Stimulated activated CD4-positive, alpha-beta T cell treated with anti-CD3 and anti-CD28 coated beads, TNF-alpha, amount 100 ng/mL, for 4 hours (primary cell): ENCODE measurements around the gene PARVA.

ENCODE experiments used
- DNase-seq, 3 experiments: peaks; one replicate each; pipeline ENCODE4 v3.0.0-alpha.2; 2020; ENCODE audit warnings: low read depth in 3 of 3

The PARVA gene

DNA sequence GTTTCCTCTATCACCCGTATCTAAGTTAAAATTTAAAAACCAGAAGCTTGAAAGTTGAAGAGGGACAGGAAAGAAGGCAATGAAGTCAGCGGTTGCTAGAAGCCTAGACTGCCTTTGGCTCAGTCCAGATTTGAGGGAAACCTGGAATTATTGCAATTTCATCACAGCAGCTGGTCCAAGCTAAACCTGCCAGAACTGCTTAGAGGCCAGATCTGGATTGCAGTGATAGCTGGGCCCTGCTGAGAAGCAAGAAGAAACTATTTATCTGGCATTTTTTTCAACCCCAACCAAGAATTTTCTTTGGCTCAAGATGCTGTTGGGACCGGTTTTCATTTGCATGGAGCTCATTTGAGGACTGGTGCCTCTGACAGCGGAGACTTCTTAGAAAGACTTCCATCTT is 175.3 kb downstream of the PARVA start:
- DNase-seq, result no peak

DNA sequence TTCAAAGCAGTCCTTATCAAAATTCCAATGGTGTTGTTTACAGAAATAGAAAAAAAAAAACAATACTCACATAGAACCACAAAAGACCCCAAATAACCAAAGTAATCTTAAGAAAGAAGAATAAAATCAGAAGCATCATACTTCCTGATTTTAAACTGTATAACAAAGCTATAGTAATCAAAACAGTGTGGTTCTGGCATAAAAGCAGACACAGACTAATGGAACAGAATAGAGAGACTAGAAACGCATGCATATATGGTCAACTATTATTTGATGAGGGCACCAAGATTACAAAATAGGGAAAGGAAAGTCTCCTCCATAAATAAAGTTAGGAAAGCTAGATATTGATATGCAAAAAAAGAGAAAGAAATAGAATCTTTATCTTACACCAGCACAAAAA is 176.8 kb downstream of the PARVA start:
- no peak for DNase-seq

DNA sequence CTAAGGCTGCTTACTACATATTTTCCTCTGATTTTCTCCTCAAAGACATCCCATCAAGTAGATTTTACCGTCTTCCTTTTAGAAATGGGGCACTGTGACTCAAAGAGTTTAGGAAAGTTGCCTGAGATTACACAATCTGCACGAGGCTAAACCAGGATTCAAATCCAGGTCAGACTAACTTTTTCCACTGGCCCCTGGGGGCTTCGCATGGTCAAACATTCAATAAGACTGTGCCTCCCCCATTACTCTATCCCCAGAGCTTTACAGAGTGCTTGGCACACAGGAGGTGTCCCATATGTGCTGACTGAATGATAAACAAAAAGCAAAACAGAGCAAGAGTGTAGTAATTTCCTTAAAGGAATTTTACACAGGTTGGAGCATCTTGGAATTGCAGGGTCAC is 178.8 kb downstream of the PARVA start:
- no peak for DNase-seq

DNA sequence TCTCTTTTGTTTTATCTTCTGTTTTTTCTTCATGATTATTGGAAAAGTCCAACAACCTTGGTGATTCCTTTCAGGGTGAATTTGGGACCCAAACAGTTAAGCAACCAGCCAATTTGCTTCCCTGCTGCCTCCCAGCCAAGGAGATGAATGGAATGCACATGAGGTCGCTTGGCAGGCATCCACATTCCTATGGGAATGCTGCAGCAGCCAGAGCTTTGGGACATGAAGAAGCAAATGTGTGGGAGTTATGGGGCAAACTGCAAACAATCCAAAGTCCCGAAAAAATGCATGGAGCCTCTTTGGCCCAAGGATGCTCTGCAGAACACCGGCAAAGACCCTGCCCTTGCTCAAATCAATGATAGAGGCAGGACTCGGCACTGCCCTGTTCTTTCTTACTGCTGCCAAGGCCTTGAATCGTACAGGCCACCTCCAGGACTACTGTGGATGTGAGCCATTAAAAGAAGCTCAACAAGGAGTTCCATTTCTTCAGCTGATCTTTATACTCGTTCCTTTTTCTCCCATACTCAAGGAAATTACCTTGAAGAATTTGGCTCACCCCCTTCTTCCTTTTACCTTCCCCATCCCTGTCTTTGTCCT is 179.5 kb downstream of the PARVA start:
- DNase-seq, result no peak

DNA sequence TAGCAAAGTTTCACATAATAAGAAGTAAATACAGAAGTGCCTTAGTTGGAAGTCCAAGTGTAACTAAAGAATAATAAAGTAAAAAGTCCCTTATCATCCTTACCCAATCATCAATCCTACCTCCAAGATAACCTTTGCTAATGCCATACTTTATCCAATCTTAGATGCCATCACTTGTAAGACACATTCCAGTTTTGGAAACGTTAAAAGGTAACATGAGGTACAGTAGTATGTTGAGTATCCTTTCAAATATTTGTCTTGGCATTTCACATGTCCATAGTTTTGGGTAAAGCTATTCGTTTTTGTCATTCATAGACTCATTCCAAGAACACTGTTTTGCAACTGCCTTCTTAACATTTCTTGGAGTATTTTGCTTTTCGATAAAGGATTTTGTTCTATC is 181.6 kb downstream of the PARVA start:
- no peak for DNase-seq

DNA sequence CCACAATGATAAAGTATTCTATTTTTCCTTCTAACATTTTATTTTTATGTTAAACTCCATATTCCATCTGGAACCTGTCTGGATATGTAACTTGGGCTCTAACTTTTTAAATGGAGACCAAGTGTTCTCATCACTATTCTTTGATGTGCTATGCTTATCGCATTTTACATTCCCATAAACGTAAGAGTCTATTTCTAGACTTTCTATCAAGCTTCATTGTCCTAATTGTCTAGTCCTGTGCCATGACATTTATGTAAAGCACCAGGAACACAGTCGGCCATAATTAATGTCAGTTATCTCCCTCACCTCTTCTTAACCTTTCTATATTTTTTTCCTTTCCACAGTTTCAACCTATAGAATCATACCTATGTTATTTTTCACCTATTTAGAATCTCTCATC is 183.0 kb downstream of the PARVA start:
- no peak for DNase-seq

DNA sequence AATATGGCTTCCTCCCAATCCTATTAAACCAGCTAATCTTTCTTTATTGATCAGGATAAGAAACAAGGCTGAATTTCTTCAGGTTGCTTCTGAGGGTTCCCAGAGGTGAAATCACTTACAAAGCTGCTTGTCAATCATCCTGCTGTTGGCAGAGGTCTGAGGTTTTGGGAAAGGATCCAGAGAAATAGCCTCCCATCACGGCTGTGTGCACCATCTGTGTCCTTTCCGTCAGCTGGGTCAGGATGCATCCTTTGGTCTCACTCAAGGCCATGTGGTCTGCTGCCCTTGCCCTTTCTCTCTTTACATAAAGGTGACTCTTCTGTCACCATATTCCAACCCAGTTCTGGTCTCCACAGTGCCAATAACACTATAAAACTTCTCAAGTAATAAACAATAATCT is 183.5 kb downstream of the PARVA start:
- DNase-seq, result no peak

DNA sequence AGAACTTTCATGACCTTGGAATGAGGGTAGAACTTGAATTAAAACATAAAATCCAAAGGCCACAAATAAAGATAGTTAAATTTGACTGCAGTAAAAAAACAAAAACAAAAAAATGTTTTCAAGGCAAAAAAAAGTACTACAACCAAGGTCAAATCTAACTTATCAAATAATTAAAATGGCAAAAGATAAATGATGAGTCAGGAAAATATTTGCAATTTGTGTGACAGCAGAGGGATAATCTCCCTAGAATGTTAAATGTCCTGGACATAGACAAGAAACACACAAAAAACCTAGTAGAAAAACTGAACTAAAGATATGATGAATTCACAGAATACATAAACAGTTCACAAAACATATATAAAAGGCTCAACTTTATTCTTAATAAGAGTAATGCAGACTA is 186.6 kb downstream of the PARVA start:
- no peak for DNase-seq

DNA sequence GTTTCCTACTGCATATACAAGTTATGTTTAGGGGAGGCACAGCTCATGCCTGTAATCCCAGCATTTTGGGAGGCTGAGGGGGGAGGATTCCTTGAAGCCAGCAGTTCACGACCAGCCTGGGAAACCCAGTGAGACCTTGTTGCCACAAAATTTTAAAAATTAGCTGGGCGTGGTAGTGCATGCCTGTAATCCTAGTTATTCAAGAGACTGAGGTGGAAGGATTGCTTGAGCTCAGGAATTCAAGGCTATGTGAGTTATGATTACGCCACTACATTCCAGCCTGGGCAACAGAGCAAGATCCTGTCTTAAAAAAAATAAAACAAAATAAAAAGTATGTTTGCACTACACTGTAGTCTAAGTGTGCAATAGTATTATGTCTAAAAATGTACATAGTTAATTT is 188.0 kb downstream of the PARVA start:
- no peak for DNase-seq

DNA sequence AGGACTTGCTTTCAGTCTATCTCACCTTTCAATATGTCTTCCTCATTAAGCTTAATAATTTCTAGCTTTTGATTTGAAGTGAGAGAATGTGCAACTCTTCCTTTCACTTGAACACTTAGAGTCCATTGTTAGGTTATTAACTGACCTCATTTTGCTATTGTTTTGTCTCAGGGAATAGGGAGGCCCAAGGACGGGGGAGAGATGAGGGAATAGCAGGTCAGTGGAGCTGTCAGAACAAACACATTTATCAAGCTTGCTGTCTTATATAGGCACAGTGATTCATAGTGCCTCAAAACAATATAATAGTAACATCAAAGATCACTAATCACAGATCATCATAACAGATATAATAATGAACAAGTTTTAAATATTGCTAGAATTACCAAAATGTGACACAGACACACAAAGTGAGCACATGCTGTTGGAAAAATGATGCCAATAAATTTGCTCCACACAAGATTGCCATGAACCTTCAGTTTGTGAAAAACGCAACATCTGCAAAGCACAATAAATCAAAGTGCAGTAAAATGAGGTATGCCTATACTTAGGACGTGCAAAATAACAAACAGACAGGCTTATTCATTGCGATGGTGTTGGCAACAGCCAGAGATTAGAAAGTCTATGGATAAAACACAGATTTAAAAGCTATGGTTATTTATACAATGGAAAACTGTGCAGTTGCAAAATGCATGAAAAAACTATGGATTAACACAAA is 190.5 kb downstream of the PARVA start:
- DNase-seq, result no peak

DNA sequence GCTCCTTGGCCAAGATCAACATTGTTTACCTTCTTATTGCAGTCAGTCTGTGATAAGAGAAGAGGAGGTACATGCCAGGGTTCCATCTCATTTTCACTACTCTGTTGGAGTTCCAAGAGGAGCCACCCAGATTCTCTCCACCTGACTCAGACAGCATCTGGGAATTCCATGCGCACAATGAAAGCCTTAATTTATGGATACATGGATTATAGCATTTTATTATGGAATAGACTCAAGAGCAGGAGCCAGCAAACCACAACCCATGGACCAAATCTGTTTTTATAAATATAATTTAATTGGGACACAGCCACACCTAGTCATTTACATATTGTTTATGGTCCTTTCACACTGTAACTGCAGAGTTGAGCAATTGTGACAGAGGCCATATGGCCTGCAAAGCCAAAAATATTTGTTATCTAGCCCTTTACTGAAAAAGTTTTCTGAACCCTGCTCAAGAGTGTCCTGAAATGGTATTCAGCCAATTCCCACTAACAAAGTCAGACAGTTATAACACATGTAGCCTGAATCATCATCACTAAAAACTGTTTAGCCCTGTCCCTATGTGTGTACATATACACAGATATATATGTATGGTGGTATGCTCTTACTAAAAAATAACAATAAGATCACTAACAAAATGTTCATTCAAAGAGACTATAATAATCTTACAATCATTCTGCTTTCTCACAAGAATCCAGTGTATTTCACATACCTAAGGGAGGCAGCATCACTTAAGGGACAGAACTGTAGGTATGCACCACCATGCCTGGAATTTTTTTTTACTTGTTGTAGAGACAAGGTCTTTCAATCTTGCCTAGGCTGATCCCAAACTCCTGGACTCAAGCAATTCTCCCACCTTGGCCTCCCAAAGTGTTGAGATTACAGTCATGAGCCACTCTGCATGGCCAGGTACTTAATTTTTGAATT is 192.4 kb downstream of the PARVA start:
- no peak for DNase-seq

DNA sequence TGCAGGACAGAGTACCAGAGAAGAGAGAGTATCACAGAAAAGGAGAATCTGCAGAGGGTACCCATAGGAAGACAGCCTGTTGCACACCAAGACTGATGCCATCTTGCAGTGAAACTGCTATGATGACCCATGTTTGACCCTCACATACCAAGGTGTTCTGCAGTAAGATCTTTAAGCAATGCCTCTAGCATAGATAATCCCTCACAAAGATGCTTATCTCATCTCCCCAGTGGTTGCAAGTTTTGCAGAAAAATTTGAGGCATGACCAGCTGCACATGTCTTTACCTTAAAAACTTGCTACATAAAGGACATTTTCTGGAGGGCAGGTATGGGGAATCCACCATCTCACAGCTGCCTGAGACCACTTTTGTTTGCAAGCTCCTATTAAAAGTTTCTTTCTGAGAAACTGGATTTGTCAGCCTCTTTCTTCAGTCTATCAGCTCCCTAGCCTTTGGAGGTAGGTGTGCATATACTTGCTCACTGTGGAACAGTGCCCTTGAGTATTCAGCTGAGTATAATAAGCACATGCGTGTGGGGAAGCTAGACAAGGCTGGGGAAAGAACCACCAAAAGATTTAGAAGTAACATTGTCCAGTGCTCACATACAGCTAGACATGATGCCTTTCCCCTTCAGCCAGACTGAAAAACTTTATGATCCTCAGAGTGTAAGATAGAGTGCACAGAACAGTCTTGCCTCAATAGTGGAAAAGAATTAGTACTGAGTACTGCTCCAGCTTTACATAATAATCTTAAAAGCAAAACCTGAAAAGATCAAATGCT is 196.5 kb downstream of the PARVA start:
- no peak for DNase-seq

DNA sequence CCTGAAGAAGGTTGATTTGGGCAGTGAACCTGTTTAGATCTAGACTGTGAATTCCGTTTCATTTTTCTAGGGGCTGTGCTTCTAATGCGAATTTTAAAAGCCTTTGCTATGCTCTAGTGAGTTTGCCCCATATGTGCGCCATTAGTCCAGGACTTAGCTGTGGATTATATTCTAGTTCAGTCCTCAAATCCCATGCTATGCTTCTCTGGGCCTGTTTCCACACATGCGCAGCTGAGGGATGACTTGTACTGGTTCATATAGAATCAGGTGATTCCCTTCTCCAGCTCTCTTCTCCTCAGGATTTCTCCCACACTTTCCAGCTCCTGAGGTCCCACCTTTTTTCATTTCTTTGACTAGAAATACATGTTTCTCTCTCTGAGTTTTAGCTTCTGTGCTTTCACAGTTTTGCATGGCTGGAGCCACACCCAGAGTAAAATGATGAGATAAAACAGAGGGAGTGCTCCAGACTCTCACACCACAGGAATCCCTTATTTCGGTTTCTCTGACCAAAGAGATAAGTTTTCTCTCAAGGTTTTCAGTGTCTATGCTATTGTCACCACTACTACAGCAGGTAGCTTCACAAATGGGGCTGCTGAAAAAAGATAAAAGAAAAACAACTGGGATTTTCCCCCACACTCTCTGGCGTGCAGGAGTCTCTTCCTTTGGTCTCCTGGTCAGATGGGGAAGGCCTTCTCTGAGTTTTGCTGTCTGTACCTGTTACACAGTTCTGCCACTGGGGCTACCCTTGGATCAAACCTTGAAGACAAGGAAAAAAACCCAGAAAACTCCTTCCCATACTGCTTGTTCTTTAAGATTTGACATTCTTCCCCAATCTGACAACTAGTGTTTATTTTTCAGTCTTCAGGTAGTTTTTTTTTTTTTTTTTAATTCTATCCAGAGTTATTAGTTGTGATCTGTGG is 200.6 kb downstream of the PARVA start:
- DNase-seq, result no peak

DNA sequence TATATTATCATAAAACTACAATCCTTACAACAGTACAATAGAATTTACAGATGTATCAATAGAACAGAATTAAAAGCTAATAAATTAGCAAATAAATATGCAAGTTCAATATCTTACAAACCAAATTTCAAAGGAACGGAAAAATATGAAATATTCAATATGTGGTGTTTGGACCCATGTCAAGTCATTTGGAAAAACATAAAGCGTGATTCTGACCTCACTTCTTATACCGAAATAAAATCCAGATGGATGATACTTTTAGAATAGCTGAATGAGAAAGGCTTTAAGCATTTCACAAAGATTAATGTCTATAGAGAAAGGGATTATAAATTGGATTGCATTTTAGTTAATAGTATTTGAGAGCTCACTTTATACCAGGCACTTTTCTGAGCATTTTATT is 204.0 kb downstream of the PARVA start:
- DNase-seq, result no peak

DNA sequence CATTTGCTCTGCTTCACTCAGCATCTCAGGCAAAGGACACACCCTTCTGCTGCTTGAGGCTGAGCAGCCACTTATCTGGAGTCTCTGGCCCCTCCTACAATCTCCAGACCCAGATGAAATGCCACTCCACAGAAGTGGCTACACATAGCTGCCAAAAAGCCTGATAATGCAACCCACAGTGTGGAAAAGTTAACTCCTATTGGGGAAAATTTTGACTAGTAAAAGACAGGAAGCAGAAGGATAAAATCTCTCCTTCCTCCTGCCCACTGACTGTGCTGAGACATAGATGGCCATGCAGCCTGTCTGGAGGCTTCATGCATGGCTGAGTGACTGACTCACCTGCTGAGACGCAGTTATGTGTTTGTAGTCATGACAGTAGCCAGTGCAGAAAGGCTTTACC is 204.6 kb downstream of the PARVA start:
- no peak for DNase-seq
